GM19438 (cell line): ENCODE data around the gene HEPHL1.
"Not testable (repeated sequence)": the region's sequence is repeated elsewhere in the genome, so short reads cannot be mapped to it uniquely, and the experiment has no call there.

ENCODE experiments used
- ATAC-seq: cut with Tn5 transposase; IDR thresholded peaks from one replicate; pipeline ENCODE4 v1.9.1; 2021; ENCODE audit warnings: low read depth; ENCODE audit not compliant: unreplicated experiment

The HEPHL1 gene, protein sequence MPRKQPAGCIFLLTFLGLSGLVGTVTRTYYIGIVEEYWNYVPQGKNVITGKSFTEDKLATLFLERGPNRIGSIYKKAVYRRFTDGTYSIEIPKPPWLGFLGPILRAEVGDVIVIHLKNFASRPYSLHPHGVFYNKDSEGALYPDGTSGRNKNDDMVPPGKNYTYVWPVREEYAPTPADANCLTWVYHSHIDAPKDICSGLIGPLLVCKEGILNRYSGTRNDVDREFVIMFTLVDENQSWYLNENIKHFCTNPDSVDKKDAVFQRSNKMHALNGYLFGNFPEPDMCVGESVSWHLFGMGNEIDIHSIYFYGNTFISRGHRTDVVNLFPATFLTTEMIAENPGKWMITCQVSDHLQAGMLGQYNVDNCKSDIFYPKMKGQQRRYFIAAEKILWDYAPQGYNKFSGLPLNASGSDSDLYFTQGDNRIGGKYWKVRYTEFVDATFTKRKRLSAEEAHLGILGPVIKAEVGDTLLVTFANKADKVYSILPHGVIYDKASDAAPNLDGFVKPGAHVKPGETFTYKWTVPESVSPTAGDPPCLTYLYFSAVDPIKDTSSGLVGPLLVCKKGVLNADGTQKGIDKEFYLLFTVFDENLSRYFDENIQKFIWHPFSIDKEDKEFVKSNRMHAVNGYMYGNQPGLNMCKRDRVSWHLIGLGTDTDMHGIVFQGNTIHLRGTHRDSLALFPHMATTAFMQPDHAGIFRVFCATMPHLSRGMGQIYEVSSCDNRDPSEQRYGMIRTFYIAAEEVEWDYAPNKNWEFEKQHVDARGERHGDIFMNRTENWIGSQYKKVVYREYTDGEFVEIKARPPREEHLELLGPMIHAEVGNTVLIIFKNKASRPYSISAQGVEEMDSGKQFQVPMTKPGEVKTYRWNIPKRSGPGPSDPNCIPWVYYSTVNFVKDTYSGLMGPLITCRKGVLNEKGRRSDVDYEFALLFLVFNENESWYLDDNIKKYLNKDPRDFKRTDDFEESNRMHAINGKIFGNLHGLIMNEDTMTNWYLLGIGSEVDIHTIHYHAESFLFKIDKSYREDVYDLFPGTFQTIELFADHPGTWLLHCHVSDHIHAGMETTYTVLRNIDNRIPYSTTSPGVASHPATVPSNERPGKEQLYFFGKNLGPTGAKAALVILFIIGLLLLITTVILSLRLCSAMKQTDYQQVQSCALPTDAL

GRCh38 chr11:94020777-94021481 lies at the start of gene HEPHL1:
HEPHL1 (plus strand) TSS chr11:94021354; CDS start chr11:94021369, 15 bp downstream.
- no peak for ATAC-seq

DNA sequence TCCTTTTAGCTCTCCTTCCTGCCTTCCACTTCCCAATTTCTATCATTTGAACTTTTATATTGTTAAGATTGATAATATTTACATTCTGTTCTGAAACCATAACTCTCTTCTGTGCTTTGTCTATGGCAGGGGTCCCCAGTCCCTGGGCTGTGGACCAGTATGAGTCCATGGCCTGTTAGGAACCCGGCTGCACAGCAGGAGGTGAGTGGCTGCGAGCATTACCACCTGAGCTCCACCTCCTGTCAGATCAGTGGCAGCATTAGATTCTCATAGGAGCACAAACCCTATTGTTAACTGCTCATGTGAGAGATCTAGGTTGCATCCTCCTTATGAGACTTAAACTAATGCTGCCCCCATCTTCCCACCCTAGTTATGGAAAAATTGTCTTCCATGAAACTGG lies 48.4 kb upstream of the HEPHL1 start:
- ATAC-seq, result no peak

GRCh38 chr11:93973322-93974051 lies 47.7 kb upstream of the HEPHL1 start:
- ATAC-seq, result not testable (repeated sequence)

GRCh38 chr11:93974759-93975158 lies 46.4 kb upstream of the HEPHL1 start:
- no peak for ATAC-seq

DNA sequence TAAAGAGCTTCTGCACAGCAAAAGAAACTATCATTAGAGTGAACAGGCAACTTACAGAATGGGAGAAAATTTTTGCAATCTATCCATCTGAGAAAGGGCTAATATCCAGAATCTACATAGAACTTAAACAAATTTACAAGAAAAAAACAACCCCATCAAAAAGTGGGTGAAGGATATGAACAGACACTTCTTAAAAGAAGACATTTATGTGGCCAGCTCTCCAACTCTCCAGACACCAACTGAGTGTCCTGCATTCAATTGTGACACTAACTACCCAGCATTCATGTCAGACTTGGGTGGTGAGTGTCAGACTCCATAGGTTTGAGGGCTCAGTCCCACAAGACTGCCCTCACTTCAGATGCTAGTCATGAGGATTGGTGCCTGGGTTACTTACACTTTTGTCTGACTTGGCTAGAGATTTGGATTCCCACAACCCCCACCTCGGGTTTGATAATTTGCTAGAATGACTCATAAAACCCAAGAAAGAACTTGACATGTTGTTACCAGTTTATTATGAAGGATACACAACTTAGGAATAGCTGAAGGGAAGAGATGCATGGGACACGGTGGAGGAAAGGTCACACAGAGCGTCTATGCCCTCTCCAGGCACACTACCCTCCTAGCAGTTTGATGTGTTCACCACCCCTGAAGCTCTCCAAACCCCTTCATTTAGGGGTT lies 44.4 kb upstream of the HEPHL1 start:
- not testable (repeated sequence) for ATAC-seq

- ATAC-seq, result no peak
These were observed 37.5 kb upstream of the HEPHL1 start for GRCh38 chr11:93983542-93984195.

- ATAC-seq, result no peak
These were observed 37.0 kb upstream of the HEPHL1 start for GRCh38 chr11:93984196-93984567.

- no peak for ATAC-seq
These were observed 36.2 kb upstream of the HEPHL1 start for GRCh38 chr11:93984936-93985335.

DNA sequence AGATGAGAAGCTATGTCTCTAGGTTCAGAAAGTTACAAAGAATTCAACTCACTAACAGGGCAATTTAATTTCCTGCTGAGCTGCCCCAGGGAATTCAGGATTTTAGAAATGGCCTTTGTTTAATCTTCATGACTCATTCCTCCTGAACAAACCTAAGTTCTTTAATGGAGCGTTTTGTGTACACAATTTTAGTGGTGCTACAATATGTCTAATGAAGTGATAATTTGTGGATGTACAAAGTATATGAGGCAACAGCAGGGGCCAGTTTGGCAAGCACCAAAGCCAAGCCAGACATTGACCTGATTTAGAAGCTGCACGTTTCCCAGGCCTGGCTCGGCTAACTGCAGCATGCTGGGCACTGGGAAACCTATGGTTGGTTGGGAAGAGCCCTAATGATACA lies 34.4 kb upstream of the HEPHL1 start:
- no peak for ATAC-seq

- ATAC-seq, result no peak
These were observed 32.7 kb upstream of the HEPHL1 start for GRCh38 chr11:93988455-93988854.

DNA sequence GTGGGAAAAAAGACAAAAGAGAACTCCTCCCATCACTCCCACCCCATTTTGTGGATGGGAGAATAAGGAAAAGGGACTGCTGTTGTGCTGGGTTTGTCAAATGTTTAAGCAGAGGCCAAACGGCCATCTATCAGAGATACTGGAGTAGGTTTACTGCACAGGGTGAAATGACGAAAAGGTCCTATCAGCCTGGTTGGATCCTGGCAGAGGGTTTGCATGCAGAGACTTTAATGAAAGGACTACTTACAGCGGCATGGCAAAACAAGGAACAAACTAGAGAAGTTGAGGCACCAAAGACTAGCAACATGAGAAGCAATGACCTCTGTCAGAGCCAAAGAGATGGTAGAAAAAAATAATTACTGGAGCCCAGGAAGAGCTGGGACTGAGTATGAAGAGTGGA lies 32.2 kb upstream of the HEPHL1 start:
- ATAC-seq, result no peak

DNA sequence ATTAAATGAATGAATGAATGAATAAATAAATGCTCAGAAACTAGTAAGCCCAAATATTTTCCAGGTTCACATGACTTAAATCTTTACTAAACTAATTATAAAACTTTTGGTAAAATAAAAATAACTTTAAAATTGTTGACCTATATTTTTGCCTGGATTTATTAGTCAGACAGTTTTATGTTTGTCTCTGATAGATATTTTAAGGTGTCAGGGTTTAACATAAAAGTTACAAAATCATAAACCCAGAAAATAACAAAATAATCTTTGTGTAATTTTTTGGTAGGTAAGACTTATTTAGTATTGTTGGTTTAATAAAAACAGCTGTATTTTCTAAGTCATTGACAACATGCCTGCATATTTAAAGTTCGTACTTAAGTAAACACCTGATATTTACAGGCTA lies 27.4 kb upstream of the HEPHL1 start:
- ATAC-seq, result no peak

- no peak for ATAC-seq
These were observed 23.4 kb upstream of the HEPHL1 start for GRCh38 chr11:93997741-93998140.

DNA sequence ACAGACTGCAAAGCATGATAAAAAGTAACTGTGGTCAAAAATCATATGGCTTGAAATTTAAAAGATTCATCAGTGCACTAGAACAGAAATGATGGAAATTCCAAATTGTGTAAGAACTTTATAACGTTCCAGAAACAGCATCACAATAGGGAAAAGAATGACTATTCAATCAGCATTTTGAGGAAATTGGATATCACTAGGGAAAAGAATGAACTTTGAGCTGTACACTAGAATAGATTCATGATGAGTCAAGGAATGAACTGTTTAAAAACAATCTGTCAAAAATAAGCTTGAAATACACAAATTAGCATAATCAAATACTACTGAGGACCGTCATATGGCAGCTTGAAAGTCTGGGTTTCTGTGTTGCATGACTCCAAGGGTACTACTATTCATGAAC lies 20.5 kb upstream of the HEPHL1 start:
- ATAC-seq, result no peak

DNA sequence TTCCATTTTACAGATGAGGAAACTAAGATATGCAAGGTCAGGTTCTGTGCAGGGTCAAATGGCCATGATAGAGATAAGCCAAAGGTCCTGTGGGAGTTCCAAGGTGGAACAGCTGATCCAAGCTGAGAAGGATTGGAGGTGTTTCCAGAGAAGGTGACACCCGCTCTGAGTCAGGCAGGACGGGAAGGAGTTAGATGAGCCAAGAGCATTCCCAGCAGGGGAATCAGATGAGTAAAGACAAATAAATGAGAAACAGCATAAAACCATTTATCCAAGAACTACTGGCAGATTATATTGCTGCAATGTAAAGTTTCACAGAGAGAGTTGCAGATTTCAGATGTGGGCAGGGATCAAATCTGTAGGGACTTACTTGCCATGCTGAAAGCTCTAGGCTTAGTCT lies 18.9 kb upstream of the HEPHL1 start:
- ATAC-seq, result no peak

GRCh38 chr11:94007426-94007825 lies 13.7 kb upstream of the HEPHL1 start:
- no peak for ATAC-seq

DNA sequence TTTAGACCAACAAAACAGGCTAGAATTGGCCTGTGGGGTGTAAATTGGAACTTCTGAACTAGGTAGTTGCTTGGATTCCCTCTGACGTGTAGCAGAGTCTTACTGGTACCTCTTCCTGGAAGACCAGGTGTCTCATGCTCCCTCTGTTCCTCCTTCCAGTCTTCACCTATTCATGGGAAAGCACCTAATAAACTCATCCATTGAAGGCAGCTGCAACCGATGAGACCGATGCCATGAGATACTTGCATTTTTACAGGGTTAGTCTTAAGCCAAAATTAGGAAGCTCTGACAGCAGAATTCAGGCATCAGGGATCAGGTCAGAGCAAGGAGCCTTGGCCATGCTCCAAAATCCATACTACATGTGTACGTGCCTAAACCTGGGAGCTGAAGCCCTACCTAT lies 13.2 kb upstream of the HEPHL1 start:
- no peak for ATAC-seq

DNA sequence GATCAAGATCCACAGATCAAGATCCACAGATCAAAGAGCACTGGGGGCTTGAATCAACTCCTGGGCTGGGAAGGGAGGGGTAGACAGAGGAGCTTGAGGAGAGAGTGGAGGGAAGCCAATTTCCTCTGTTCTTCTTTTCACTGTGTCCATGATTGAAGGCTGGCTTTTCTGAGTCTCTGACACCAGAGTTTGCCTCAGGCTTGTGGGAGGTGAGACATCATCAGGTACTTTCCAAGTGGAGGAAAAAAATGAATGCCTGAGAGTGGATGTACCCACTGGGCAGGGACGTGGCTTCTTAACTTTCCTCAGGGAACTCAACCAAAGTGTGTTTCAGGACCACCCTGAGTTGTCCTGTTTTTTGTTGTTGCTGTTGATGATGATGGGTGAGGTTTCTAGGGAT lies 11.0 kb upstream of the HEPHL1 start:
- no peak for ATAC-seq

DNA sequence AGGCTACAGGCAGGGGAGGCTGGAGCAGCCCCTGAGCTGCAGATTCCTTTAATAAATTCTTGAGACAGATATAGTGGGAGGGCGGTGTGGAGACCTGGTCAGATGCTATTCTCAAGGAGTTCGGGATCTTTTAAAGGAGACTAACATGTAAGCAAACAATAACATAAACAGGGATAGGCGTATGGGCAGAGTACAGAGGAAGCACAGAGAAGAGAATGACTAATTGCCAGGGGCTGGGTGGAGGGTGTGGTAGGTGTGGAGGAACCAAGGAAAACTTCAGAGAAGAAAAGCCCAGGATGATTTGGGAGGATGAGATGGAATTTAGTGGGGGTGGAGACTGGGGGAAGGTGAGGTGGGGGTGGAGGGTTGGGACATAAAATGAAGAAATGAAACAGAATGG lies 9.7 kb upstream of the HEPHL1 start:
- no peak for ATAC-seq
